GM12878 (cell line): Measurements from ENCODE around the gene WNT9A. TPM values are rescaled to one million over a fixed set of nuclear protein-coding genes. Genes with fewer than 3 reads are reported as not detected.

Source experiments
- CTCF ChIP-seq, 3 experiments: IDR thresholded peaks in 2 of 3; conservative IDR thresholded peaks in 1 of 3; 2 replicates each; pipeline ENCODE4 v1.5.1; 2011; ENCODE audit warnings: low read depth in 3 of 3, low read length in 3 of 3, mild to moderate bottlenecking in 3 of 3, control low read depth in 2 of 3, moderate library complexity in 2 of 3, inconsistent platforms in 1 of 3, mixed read lengths in 1 of 3; ENCODE audit not compliant: control insufficient read depth in 2 of 3, insufficient read depth in 1 of 3; ENCODE audit errors: extremely low read depth in 1 of 3
- HDAC6 ChIP-seq: fragments of 200-600 bp; sonication (generic); IDR thresholded peaks from one replicate; pipeline ENCODE4 v1.8.0; 2017; ENCODE audit warnings: antibody characterized with exemption; ENCODE audit not compliant: unreplicated experiment
- LARP7 ChIP-seq: fragments of 450-650 bp; IDR thresholded peaks from 2 replicates; pipeline ENCODE4 v1.6.1; 2017; ENCODE audit warnings: mild to moderate bottlenecking
- YY1 ChIP-seq: IDR thresholded peaks from 2 replicates; pipeline ENCODE4 v1.6.1; 2011; ENCODE audit warnings: low read depth, mild to moderate bottlenecking, low read length
- ZNF687 ChIP-seq: fragments of 450-650 bp; IDR thresholded peaks from 2 replicates; pipeline ENCODE4 v1.6.1; 2017; ENCODE audit warnings: mild to moderate bottlenecking, moderate library complexity
- polyA plus RNA-seq, 11 experiments: library from polyadenylated mRNA; depleted of rRNA in 4 of 11; unstranded in 6 of 11; stranded (reverse) in 5 of 11; fragments of >200 nt; fragmentation: Nextera tagmentation in 4 of 11; fragmentation: Illumina TruSeq in 1 of 11; extraction: Ambion mirVana in 4 of 11; extraction: Trizol in 1 of 11; gene quantifications; 1 replicate in 1 of 11; 2 replicates in 10 of 11; pipeline versions ENCODE4 v1.2.1 to v1.2.3, GENCODE V29; 2011 to 2016; ENCODE audit warnings: inconsistent platforms in 2 of 11, missing spikeins in 2 of 11, low read depth in 1 of 11
- total RNA-seq, 4 experiments: library from RNA; depleted of rRNA in 3 of 4; stranded (reverse); fragments of >200 nt in 3 of 4; fragmentation: Illumina TruSeq in 1 of 4; extraction: Trizol in 1 of 4; gene quantifications; 2 replicates each; pipeline versions ENCODE4 v1.2.1 to v1.2.3, GENCODE V29; 2013 to 2021

WNT9A gene
- total and polyA plus RNA-seq, 10 of the 15 experiments (the other 5 are each of a cell fraction or from before 2014, with no cell fraction given), result not detected

GRCh38 chr1:227922501-227923352 is 25.0 kb downstream of the WNT9A start (continued):
- TF ChIP-seq LARP7 (no peak), YY1 (no peak), ZNF687 (no peak), HDAC6 (no peak), CTCF (IDR thresholded peaks at IDR 0.05 in 2 of 3, conservative IDR thresholded peaks at IDR 0.05 in 1 of 3; ENCODE audit: control insufficient read depth in 2 of 3, extremely low read depth in 1 of 3, insufficient read depth in 1 of 3, low read depth in 3 of 3, low read length in 3 of 3) (no peak)
